OCI-LY7 (cell line): ENCODE measurements around the gene SIK2. TPM values are rescaled to one million over a fixed set of nuclear protein-coding genes. Genes with fewer than 3 reads are reported as not detected.
A peak's percentile ranks its signal among the peaks of the same experiment; 100 is the strongest.
"Not testable (repeated sequence)": the region's sequence is repeated elsewhere in the genome, so short reads cannot be mapped to it uniquely, and the experiment has no call there.

Experiments used
- BruUV-seq: library from RNA; stranded (reverse); fragments of 400-500 nt; replicated peaks from 2 replicates; lab custom pipeline; 2021; lab: Mats Ljungman, UMichigan
- CTCF ChIA-PET: fragments of 300-600 bp; sonication (Branson Sonifier 250); formaldehyde crosslinking; loops from one replicate; lab custom pipeline; 2022; ENCODE audit warnings: antibody characterized with exemption; ENCODE audit not compliant: unreplicated experiment; lab: Charles Lee
- POLR2A ChIA-PET: fragments of 300-600 bp; sonication (Branson Sonifier 250); formaldehyde crosslinking; loops from one replicate; lab custom pipeline; 2022; ENCODE audit warnings: antibody characterized with exemption; lab: Charles Lee
- DNase-seq: peaks from one replicate; pipeline ENCODE4 v3.0.0-alpha.2; 2015; ENCODE audit warnings: low spot score
- H2AFZ ChIP-seq: fragments of 200-600 bp; sonication (generic), shearing (Covaris generic); 2 replicates; pipeline ENCODE4 v1.6.1; 2014; ENCODE audit warnings: mild to moderate bottlenecking, antibody characterized with exemption, low read length, moderate library complexity
- H3K27ac ChIP-seq: fragments of 200-600 bp; sonication (generic); 2 replicates; pipeline ENCODE4 v1.5.1; 2014; ENCODE audit warnings: mixed run types, low read depth, mild to moderate bottlenecking, moderate library complexity, low read length, inconsistent platforms; ENCODE audit not compliant: poor library complexity, severe bottlenecking
- H3K36me3 ChIP-seq: fragments of 200-600 bp; sonication (generic); 2 replicates; pipeline ENCODE4 v1.6.1; 2014; ENCODE audit warnings: mild to moderate bottlenecking, antibody characterized with exemption, low read length, moderate library complexity, mixed read lengths; ENCODE audit not compliant: insufficient read depth
- H3K4me1 ChIP-seq: fragments of 200-600 bp; sonication (generic); 2 replicates; pipeline ENCODE4 v1.5.1; 2014; ENCODE audit warnings: mild to moderate bottlenecking, low read length; ENCODE audit not compliant: insufficient read depth, poor library complexity, severe bottlenecking
- H3K4me2 ChIP-seq: fragments of 200-600 bp; sonication (generic); 2 replicates; pipeline ENCODE4 v1.6.1; 2014; ENCODE audit warnings: mild to moderate bottlenecking, low read length
- H3K4me3 ChIP-seq: fragments of 200-600 bp; sonication (generic); 2 replicates; pipeline ENCODE4 v1.5.1; 2014; ENCODE audit warnings: mild to moderate bottlenecking, low read depth, low read length; ENCODE audit not compliant: poor library complexity, severe bottlenecking
- H3K79me2 ChIP-seq: fragments of 200-600 bp; sonication (generic); 2 replicates; pipeline ENCODE4 v1.6.1; 2016; ENCODE audit warnings: low read depth, mild to moderate bottlenecking, low read length, moderate library complexity, mixed read lengths; ENCODE audit not compliant: insufficient read depth
- H3K9me2 ChIP-seq: fragments of 200-600 bp; sonication (generic); 2 replicates; pipeline ENCODE4 v1.6.1; 2016; ENCODE audit warnings: mild to moderate bottlenecking, low read length, mixed read lengths; ENCODE audit not compliant: insufficient read depth
- H3K9me3 ChIP-seq: fragments of 200-600 bp; sonication (generic); 2 replicates; pipeline ENCODE4 v1.6.1; 2014; ENCODE audit warnings: mild to moderate bottlenecking, mixed run types, low read length, mixed read lengths
- H4K20me1 ChIP-seq: fragments of 200-600 bp; sonication (generic); 2 replicates; pipeline ENCODE4 v1.6.1; 2014; ENCODE audit warnings: mild to moderate bottlenecking, antibody characterized with exemption, low read length, moderate library complexity, mixed read lengths; ENCODE audit not compliant: insufficient read depth
- EZH2phosphoT487 ChIP-seq: fragments of 200-600 bp; sonication (generic); IDR thresholded peaks from 2 replicates; pipeline ENCODE4 v1.6.1; 2018; ENCODE audit warnings: low read depth, borderline replicate concordance, mild to moderate bottlenecking, mixed run types, antibody characterized with exemption, low read length, moderate library complexity, mixed read lengths
- intact Hi-C: fragments of 100-400 bp; cut with micrococcal nuclease; formaldehyde crosslinking; loops from one replicate; pipeline ENCODE4 v1.10.0; 2022; ENCODE audit not compliant: unreplicated experiment
- total RNA-seq, 2 experiments: library from RNA; depleted of rRNA in 1 of 2; stranded (reverse); fragments of >200 nt in 1 of 2; shearing (Covaris generic) in 1 of 2; gene quantifications; 2 replicates each; pipeline ENCODE4 v1.2.3, GENCODE V29; 2014 to 2022
- TF ChIP-seq, protein P1 (sequence below): fragments of 200-600 bp; sonication (generic); conservative IDR thresholded peaks from 2 replicates; pipeline ENCODE4 v1.5.1; 2014; ENCODE audit warnings: mild to moderate bottlenecking, antibody characterized with exemption, low read length, moderate library complexity, mixed read lengths

SIK2 gene
- total RNA-seq, 2 experiments from 2014 or later, result 9.8 to 16.9 TPM

DNA sequence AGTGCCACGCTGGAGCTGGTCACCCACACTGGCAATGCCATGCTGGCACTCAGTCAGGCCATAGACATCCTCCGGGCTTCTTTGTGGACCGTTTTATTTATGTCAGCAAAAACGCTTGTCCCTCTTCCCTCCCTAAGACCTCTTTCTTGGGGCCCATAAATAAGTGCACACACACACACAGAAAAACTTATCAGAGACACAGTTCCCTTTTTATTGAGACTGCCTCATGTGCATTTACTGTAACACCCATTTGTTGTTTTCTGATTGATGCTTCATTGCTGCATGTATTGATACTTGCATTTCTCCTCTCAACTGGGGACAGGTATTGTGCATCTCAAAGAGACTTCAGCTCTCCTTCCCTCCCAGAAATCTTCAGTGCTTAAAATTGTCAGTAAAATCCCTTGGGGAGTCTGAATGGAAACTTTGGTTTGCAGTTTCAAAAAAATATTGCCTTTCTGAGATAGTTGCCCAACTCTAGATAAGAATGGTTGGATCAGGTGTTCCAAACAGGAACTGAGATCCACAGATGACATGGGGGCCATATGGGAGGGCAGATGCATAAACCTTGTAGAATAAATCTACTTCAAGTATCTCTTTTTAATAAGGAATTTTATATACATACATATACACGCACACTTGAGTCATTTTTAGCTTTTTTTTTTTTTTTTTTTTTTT lies 113.0 kb downstream of the SIK2 start:
- no peaks in the 10 kb centered on the region for H4K20me1 ChIP-seq
- POLR2A ChIA-PET, result interaction anchor here (0.6 to 2.0 kb wide), 8 partner anchors 10 to 553 kb away, joined by 3 to 9 read pairs (median 4); no protein-coding TSS in a partner anchor
- H3K36me3 ChIP-seq, result peaks cover 63% of the 10 kb centered on the region
- no peaks in the 10 kb centered on the region for H3K79me2 ChIP-seq
- CTCF ChIA-PET, result interaction anchor here (0.6 to 0.7 kb wide), 2 partner anchors 14 to 71 kb away, joined by 3 read pairs; no protein-coding TSS in a partner anchor
- TF ChIP-seq EZH2phosphoT487, result no peak
- TF ChIP-seq, protein P1, sequence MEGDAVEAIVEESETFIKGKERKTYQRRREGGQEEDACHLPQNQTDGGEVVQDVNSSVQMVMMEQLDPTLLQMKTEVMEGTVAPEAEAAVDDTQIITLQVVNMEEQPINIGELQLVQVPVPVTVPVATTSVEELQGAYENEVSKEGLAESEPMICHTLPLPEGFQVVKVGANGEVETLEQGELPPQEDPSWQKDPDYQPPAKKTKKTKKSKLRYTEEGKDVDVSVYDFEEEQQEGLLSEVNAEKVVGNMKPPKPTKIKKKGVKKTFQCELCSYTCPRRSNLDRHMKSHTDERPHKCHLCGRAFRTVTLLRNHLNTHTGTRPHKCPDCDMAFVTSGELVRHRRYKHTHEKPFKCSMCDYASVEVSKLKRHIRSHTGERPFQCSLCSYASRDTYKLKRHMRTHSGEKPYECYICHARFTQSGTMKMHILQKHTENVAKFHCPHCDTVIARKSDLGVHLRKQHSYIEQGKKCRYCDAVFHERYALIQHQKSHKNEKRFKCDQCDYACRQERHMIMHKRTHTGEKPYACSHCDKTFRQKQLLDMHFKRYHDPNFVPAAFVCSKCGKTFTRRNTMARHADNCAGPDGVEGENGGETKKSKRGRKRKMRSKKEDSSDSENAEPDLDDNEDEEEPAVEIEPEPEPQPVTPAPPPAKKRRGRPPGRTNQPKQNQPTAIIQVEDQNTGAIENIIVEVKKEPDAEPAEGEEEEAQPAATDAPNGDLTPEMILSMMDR, result no peak
- no TSS peak for BruUV-seq
- H2AFZ ChIP-seq, result no peak overlapping the region; the same call in 1 of the 2 replicates
- no peaks in the 10 kb centered on the region for H3K9me2 ChIP-seq
- intact Hi-C loops, result loop anchor here (2.0 kb wide), 1 partner anchor 62 kb away; no protein-coding TSS in a partner anchor
- H3K4me1 ChIP-seq, result peaks cover 27% of the 10 kb centered on the region
- H3K27ac ChIP-seq, result peak overlapping the region; percentile 56
- H3K4me3 ChIP-seq, result peak overlapping the region; percentile 13
- peak overlapping the region; percentile 66 for H3K4me2 ChIP-seq
- H3K9me3 ChIP-seq, result no peaks in the 10 kb centered on the region
- peak; percentile 67 for DNase-seq

DNA sequence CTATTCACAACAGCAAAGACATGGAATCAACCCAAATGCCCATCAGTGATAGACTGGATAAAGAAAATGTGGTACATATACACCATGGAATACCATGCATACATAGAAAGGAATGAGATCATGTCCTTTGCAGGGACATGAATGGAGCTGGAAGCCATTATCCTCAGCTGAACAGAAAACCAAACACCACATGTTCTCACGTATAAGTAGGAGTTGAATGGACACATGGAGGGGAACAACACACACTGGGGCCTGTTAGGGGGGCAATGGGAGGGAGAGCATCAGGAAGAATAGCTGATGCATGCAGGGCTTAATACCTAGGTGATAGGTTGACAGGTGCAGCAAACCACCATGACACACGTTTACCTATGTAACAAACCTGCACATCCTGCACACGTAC lies 115.4 kb downstream of the SIK2 start:
- POLR2A ChIA-PET, result interaction anchor here (0.6 kb wide), 2 partner anchors 12 to 49 kb away, joined by 4 to 8 read pairs; no protein-coding TSS in a partner anchor
- H3K27ac ChIP-seq, BruUV-seq, intact Hi-C loops, H3K4me2 ChIP-seq, H3K4me3 ChIP-seq, H3K9me3 ChIP-seq, H3K9me2 ChIP-seq, H4K20me1 ChIP-seq, DNase-seq, CTCF ChIA-PET, H2AFZ ChIP-seq, H3K79me2 ChIP-seq: not testable (repeated sequence)
- H3K4me1 ChIP-seq, result peaks cover 27% of the 10 kb centered on the region
- peaks cover 68% of the 10 kb centered on the region for H3K36me3 ChIP-seq

DNA sequence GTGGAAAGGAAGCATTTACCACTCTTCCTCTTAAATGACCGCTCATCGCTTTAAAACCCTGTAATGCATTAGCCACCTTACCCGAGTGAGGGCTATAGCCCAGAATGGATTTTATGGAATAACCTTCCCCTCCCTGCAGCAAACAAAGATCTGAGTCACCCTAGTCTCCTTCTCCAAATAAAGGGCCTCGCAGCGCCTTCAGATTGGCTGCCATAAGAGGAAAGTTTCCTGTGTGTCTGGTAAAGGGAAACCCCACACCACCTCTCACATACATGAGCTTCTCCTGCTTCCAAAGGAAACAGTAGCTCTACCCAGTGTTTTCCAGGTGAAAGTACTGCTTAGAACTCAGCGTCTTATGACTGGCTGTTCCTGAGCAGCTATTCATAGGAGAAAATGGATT lies 116.2 kb downstream of the SIK2 start:
- Histone ChIP-seq H3K79me2 (no peaks in the 10 kb centered on the region), H3K4me2 (no peak overlapping the region), H3K36me3 (peaks cover 69% of the 10 kb centered on the region), H3K4me3 (no peak overlapping the region), H3K4me1 (peaks cover 27% of the 10 kb centered on the region), H3K9me2 (no peaks in the 10 kb centered on the region), H2AFZ (no peak overlapping the region), H4K20me1 (no peaks in the 10 kb centered on the region), H3K27ac (no peak overlapping the region), H3K9me3 (no peaks in the 10 kb centered on the region)
- ChIA-PET POLR2A (interaction anchor here (0.7 kb wide), 1 partner anchor 16 kb away, joined by 3 read pairs; no protein-coding TSS in a partner anchor), CTCF (no interaction called here)
- no peak for DNase-seq
- no TSS peak for BruUV-seq
- intact Hi-C loops, result no loop called here
- no peak for TF ChIP-seq EZH2phosphoT487
